NCI-H187 (cell line): ENCODE measurements around the gene STAP1.
A peak's percentile ranks its signal among the peaks of the same experiment; 100 is the strongest.
"Not testable (repeated sequence)": the region's sequence is repeated elsewhere in the genome, so short reads cannot be mapped to it uniquely, and the experiment has no call there.

ENCODE experiments used
- DNase-seq, 2 experiments: peaks; one replicate each; lab custom pipeline; 2025; lab: John Stamatoyannopoulos, UW

The STAP1 gene

GRCh38 chr4:67558493-67558892, at the start of gene STAP1:
Gene STAP1, plus strand, starts transcription at chr4:67558727. Its CDS starts 83 bp downstream, at chr4:67558810.
- no peak for DNase-seq

- DNase-seq = no peak
Measured at GRCh38 chr4:67512501-67512900, 46.0 kb upstream of the STAP1 start.

- no peak for DNase-seq
Measured at GRCh38 chr4:67520141-67520540, 38.4 kb upstream of the STAP1 start.

GRCh38 chr4:67521506-67521905, 37.0 kb upstream of the STAP1 start:
- no peak for DNase-seq

GRCh38 chr4:67522230-67522629, 36.3 kb upstream of the STAP1 start:
- no peak for DNase-seq

GRCh38 chr4:67522851-67523671, 35.5 kb upstream of the STAP1 start:
- no peak for DNase-seq

GRCh38 chr4:67524140-67524539, 34.4 kb upstream of the STAP1 start:
- DNase-seq = not testable (repeated sequence)

GRCh38 chr4:67531379-67531962, 27.1 kb upstream of the STAP1 start:
- no peak for DNase-seq

GRCh38 chr4:67532397-67532796, 26.1 kb upstream of the STAP1 start:
- not testable (repeated sequence) for DNase-seq

GRCh38 chr4:67533112-67533511, 25.4 kb upstream of the STAP1 start:
- no peak for DNase-seq

GRCh38 chr4:67535280-67535840, 23.2 kb upstream of the STAP1 start:
- DNase-seq = no peak

GRCh38 chr4:67539830-67540229, 18.7 kb upstream of the STAP1 start:
- no peak for DNase-seq

- no peak for DNase-seq
Measured at GRCh38 chr4:67542076-67542475, 16.5 kb upstream of the STAP1 start.

- peak; percentile 95 to 98 for DNase-seq
Measured at GRCh38 chr4:67545199-67546003, 13.1 kb upstream of the STAP1 start, which contains the start of gene CENPC. Gene CENPC, minus strand, starts transcription at chr4:67545503. Its CDS starts 148 bp downstream, at chr4:67545355.

- no peak for DNase-seq
Measured at GRCh38 chr4:67546004-67546356, 12.5 kb upstream of the STAP1 start.

GRCh38 chr4:67546971-67547370, 11.6 kb upstream of the STAP1 start:
- DNase-seq = no peak

- DNase-seq = peak in 1 of 2 experiments; percentile 1
Measured at GRCh38 chr4:67549123-67549522, 9.4 kb upstream of the STAP1 start.

- DNase-seq = no peak
Measured at GRCh38 chr4:67550451-67550850, 8.1 kb upstream of the STAP1 start.

- no peak for DNase-seq
Measured at GRCh38 chr4:67550857-67551256, 7.7 kb upstream of the STAP1 start.

- DNase-seq = not testable (repeated sequence)
Measured at GRCh38 chr4:67552146-67552792, 6.3 kb upstream of the STAP1 start.

- DNase-seq = no peak
Measured at GRCh38 chr4:67554096-67554495, 4.4 kb upstream of the STAP1 start.

GRCh38 chr4:67555447-67555846, 3.1 kb upstream of the STAP1 start:
- DNase-seq = no peak
